ENCODE results near the gene MSGN1. TPM values are rescaled to one million over a fixed set of nuclear protein-coding genes. Genes with fewer than 3 reads are reported as not detected.

Gene MSGN1
- total and polyA plus RNA-seq, 2 donors (not counting 3 experiments of a cell fraction or from before 2014, with no cell fraction given), result not detected

- Histone ChIP-seq H3K36me3 (ENCODE audit: control insufficient read depth in 2 of 2, extremely low read depth in 1 of 2, insufficient read depth in 2 of 2, low read length in 2 of 2) (no peaks in the 10 kb centered on the region), H3K4me2 (ENCODE audit: insufficient read depth, low read length) (no peak overlapping the region), H3K9me1 (replicated peaks; ENCODE audit: control insufficient read depth, extremely low read depth, insufficient read depth, low read length) (no peaks in the 10 kb centered on the region), H3K27me3 (ENCODE audit: control insufficient read depth in 2 of 2, insufficient read depth in 2 of 2, low read length in 2 of 2) (peaks cover 0 to 2% of the 10 kb centered on the region in 2 experiments), H3K27ac (ENCODE audit: insufficient read depth, low read depth, low read length) (no peak overlapping the region), H3K9me3 (replicated peaks; ENCODE audit: control insufficient read depth, insufficient read depth, low read length) (no peaks in the 10 kb centered on the region), H2AFZ (ENCODE audit: low read depth, low read length) (no peak overlapping the region), H3K79me2 (ENCODE audit: control insufficient read depth, insufficient read depth, low read length) (no peaks in the 10 kb centered on the region), H4K20me1 (replicated peaks; ENCODE audit: control insufficient read depth, extremely low read depth, insufficient read depth, low read length) (no peaks in the 10 kb centered on the region), H3K4me3 (replicated peaks in 1 of 3; ENCODE audit: insufficient read depth in 1 of 3, low read depth in 1 of 3, low read length in 3 of 3) (no peak overlapping the region), H3K4me1 (ENCODE audit: control insufficient read depth, extremely low read depth, insufficient read depth, low read length) (no peaks in the 10 kb centered on the region), H3K9ac (replicated peaks; ENCODE audit: extremely low read depth, insufficient read depth, low read length) (no peak overlapping the region)
- ChIA-PET POLR2A (no interaction called here), CTCF (no interaction called here)
- no peak for FAIRE-seq
- DNase-seq (ENCODE audit: low read depth, low spot score), result no peak
- TF ChIP-seq POLR2AphosphoS5 (IDR thresholded peaks at IDR 0.05; ENCODE audit: insufficient read depth, low read depth, low read length) (no peak), JUN (IDR thresholded peaks at IDR 0.05; ENCODE audit: borderline replicate concordance, insufficient read depth, insufficient read length, low read depth) (no peak), POLR2A (IDR thresholded peaks at IDR 0.05; ENCODE audit: low read depth, low read length) (no peak)
- TF ChIP-seq, protein P1, sequence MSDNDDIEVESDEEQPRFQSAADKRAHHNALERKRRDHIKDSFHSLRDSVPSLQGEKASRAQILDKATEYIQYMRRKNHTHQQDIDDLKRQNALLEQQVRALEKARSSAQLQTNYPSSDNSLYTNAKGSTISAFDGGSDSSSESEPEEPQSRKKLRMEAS (IDR thresholded peaks at IDR 0.05; ENCODE audit: insufficient read depth, insufficient read length), result no peak
- dilution Hi-C loops (cut with MboI; ENCODE audit: extremely low pct_ligation_motif_present, low sequenced_read_pairs) (no loop called here), intact Hi-C loops (cut with micrococcal nuclease) (no loop called here)
- no TSS peak for BruUV-seq (replicated peaks)
Measured at GRCh38 chr2:17858064-17858463, 41.8 kb downstream of the MSGN1 start.

DNA sequence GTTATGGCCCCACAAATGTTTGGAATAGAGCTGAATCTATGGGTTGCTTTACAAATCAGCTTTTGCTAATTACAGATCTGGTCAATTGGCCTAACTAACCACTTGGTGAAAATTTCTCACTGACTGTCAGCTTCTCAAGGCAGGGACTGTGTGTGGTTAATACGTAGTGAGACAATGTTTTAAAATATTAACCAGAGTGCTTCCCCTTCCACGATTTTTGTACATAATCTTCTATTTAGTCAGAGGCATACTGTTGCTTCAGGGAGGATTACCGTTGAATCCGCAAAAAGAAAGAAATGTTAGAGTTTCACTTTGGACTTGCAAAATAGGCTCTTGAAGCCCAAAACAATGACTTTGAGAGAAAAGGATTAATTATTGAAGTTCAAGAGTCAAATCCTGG lies 47.3 kb downstream of the MSGN1 start:
- BruUV-seq (replicated peaks), result no TSS peak
- no peaks in the 10 kb centered on the region for H3K79me2 ChIP-seq (ENCODE audit: control insufficient read depth, insufficient read depth, low read length)

More for the DNA sequence above, 47.3 kb downstream of the MSGN1 start:
- TF ChIP-seq POLR2A (IDR thresholded peaks at IDR 0.05; ENCODE audit: low read depth, low read length) (no peak), FOS (IDR thresholded peaks at IDR 0.05; ENCODE audit: borderline replicate concordance, insufficient read depth, low read length) (no peak), JUN (IDR thresholded peaks at IDR 0.05; ENCODE audit: borderline replicate concordance, insufficient read depth, insufficient read length, low read depth) (no peak)
- TF ChIP-seq, protein P2, sequence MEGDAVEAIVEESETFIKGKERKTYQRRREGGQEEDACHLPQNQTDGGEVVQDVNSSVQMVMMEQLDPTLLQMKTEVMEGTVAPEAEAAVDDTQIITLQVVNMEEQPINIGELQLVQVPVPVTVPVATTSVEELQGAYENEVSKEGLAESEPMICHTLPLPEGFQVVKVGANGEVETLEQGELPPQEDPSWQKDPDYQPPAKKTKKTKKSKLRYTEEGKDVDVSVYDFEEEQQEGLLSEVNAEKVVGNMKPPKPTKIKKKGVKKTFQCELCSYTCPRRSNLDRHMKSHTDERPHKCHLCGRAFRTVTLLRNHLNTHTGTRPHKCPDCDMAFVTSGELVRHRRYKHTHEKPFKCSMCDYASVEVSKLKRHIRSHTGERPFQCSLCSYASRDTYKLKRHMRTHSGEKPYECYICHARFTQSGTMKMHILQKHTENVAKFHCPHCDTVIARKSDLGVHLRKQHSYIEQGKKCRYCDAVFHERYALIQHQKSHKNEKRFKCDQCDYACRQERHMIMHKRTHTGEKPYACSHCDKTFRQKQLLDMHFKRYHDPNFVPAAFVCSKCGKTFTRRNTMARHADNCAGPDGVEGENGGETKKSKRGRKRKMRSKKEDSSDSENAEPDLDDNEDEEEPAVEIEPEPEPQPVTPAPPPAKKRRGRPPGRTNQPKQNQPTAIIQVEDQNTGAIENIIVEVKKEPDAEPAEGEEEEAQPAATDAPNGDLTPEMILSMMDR (IDR thresholded peaks at IDR 0.05; ENCODE audit: extremely low read depth in 1 of 2, insufficient read depth in 1 of 2, low read depth in 1 of 2, low read length in 2 of 2), result no peak
- intact Hi-C loops (cut with micrococcal nuclease) (no loop called here), dilution Hi-C loops (cut with MboI; ENCODE audit: extremely low pct_ligation_motif_present, low sequenced_read_pairs) (no loop called here)
- Histone ChIP-seq H3K4me3 (replicated peaks in 1 of 3; ENCODE audit: insufficient read depth in 1 of 3, low read depth in 1 of 3, low read length in 3 of 3) (no peak overlapping the region), H3K4me2 (ENCODE audit: insufficient read depth, low read length) (no peak overlapping the region), H3K4me1 (ENCODE audit: control insufficient read depth, extremely low read depth, insufficient read depth, low read length) (no peaks in the 10 kb centered on the region), H3K36me3 (ENCODE audit: control insufficient read depth in 2 of 2, extremely low read depth in 1 of 2, insufficient read depth in 2 of 2, low read length in 2 of 2) (no peaks in the 10 kb centered on the region), H3K27me3 (ENCODE audit: control insufficient read depth in 2 of 2, insufficient read depth in 2 of 2, low read length in 2 of 2) (no peaks in the 10 kb centered on the region), H2AFZ (ENCODE audit: low read depth, low read length) (no peak overlapping the region), H3K9ac (replicated peaks; ENCODE audit: extremely low read depth, insufficient read depth, low read length) (no peak overlapping the region), H4K20me1 (replicated peaks; ENCODE audit: control insufficient read depth, extremely low read depth, insufficient read depth, low read length) (no peaks in the 10 kb centered on the region), H3K9me1 (replicated peaks; ENCODE audit: control insufficient read depth, extremely low read depth, insufficient read depth, low read length) (no peaks in the 10 kb centered on the region), H3K9me3 (replicated peaks; ENCODE audit: control insufficient read depth, insufficient read depth, low read length) (no peaks in the 10 kb centered on the region), H3K27ac (ENCODE audit: insufficient read depth, low read depth, low read length) (no peak overlapping the region)
- DNase-seq (ENCODE audit: low read depth, low spot score) (no peak), FAIRE-seq (no peak)
- ChIA-PET POLR2A (no interaction called here), CTCF (interaction anchor here (1.0 kb wide), 1 partner anchor 286 kb away, joined by 3 read pairs; no protein-coding TSS in a partner anchor)
